K562 (cell line): ENCODE measurements around the gene CDC45. TPM values are rescaled to one million over a fixed set of nuclear protein-coding genes. Genes with fewer than 3 reads are reported as not detected.

Source experiments
- CBFA2T3 ChIP-seq: fragments of 450-650 bp; IDR thresholded peaks from 2 replicates; pipeline ENCODE4 v1.6.1; 2017
- CXXC5 ChIP-seq: fragments of 250-450 bp; sonication (Bioruptor Pico); IDR thresholded peaks from 2 replicates; pipeline ENCODE4 v1.8.0; 2022; ENCODE audit warnings: inconsistent platforms, mild to moderate bottlenecking, moderate library complexity
- ERF ChIP-seq: fragments of 450-650 bp; formaldehyde crosslinking; IDR thresholded peaks from 2 replicates; pipeline ENCODE4 v1.4.0; 2020; ENCODE audit warnings: mild to moderate bottlenecking, mixed read lengths
- ETS1 ChIP-seq: conservative IDR thresholded peaks from 2 replicates; pipeline ENCODE4 v1.6.1; 2011; ENCODE audit warnings: low read depth, mild to moderate bottlenecking, low read length; ENCODE audit not compliant: control insufficient read depth
- FOXA3 ChIP-seq, 2 experiments: fragments of 450-650 bp in 1 of 2; sonication (generic) in 1 of 2; formaldehyde crosslinking; IDR thresholded peaks in 1 of 2; conservative IDR thresholded peaks in 1 of 2; 2 replicates each; pipeline versions ENCODE4 v1.4.0 to v1.8.0; 2020 to 2022; ENCODE audit warnings: mild to moderate bottlenecking in 2 of 2, missing genetic modification reagents in 1 of 2
- HDAC8 ChIP-seq: fragments of 450-650 bp; IDR thresholded peaks from 2 replicates; pipeline ENCODE4 v1.6.1; 2016; ENCODE audit warnings: mild to moderate bottlenecking, missing genetic modification characterization, moderate library complexity, missing compliant biosample characterization
- HMBOX1 ChIP-seq: sonication (generic); IDR thresholded peaks from 2 replicates; pipeline ENCODE4 v1.6.1; 2016
- LARP7 ChIP-seq: fragments of 450-650 bp; IDR thresholded peaks from 2 replicates; pipeline ENCODE4 v1.6.1; 2016
- POLR3G ChIP-seq: IDR thresholded peaks from 2 replicates; pipeline ENCODE4 v1.6.1; 2011; ENCODE audit not compliant: insufficient read length, insufficient replicate concordance; ENCODE audit errors: extremely low read depth
- PPARD ChIP-seq: fragments of 250-450 bp; sonication (Bioruptor Pico); IDR thresholded peaks from 2 replicates; pipeline ENCODE4 v1.8.0; 2022; ENCODE audit warnings: inconsistent platforms, mild to moderate bottlenecking, moderate library complexity
- RBBP5 ChIP-seq: fragments of 200-600 bp; sonication (generic); IDR thresholded peaks from 2 replicates; pipeline ENCODE4 v1.6.1; 2012; ENCODE audit warnings: borderline replicate concordance, mild to moderate bottlenecking, low read length, control low read depth, inconsistent platforms; ENCODE audit not compliant: insufficient read depth, poor library complexity, severe bottlenecking
- RNF2 ChIP-seq: sonication (generic); IDR thresholded peaks from 2 replicates; pipeline ENCODE4 v1.6.1; 2016
- TAF9B ChIP-seq: fragments of 450-650 bp; IDR thresholded peaks from 2 replicates; pipeline ENCODE4 v1.6.1; 2018; ENCODE audit warnings: mild to moderate bottlenecking; ENCODE audit not compliant: partially characterized antibody
- TCFL5 ChIP-seq: fragments of 250-450 bp; sonication (Bioruptor Pico); conservative IDR thresholded peaks from 2 replicates; pipeline ENCODE4 v1.6.1; 2021; ENCODE audit warnings: mild to moderate bottlenecking, moderate library complexity, matching md5 sums
- ZBTB9 ChIP-seq: fragments of 450-650 bp; formaldehyde crosslinking; IDR thresholded peaks from 2 replicates; pipeline ENCODE4 v1.4.0; 2020; ENCODE audit warnings: mild to moderate bottlenecking, moderate library complexity
- ZC3H11A ChIP-seq: IDR thresholded peaks from 2 replicates; pipeline ENCODE4 v1.6.1; 2012; ENCODE audit warnings: low read depth, low read length, improper control_type of control experiment
- ZFP36 ChIP-seq: fragments of 150-350 bp; IDR thresholded peaks from 2 replicates; pipeline ENCODE4 v1.6.1; 2018; ENCODE audit warnings: low read length, low read depth; ENCODE audit not compliant: partially characterized antibody
- ZNF12 ChIP-seq: sonication (generic); formaldehyde crosslinking; IDR thresholded peaks from 2 replicates; pipeline ENCODE4 v1.4.0; 2020; ENCODE audit warnings: mild to moderate bottlenecking, missing genetic modification reagents
- ZNF124 ChIP-seq: sonication (generic); formaldehyde crosslinking; IDR thresholded peaks from 2 replicates; pipeline ENCODE4 v1.8.1; 2022; ENCODE audit warnings: missing genetic modification reagents
- ZNF24 ChIP-seq: fragments of 450-650 bp; IDR thresholded peaks from 2 replicates; pipeline ENCODE4 v1.6.1; 2016
- ZNF277 ChIP-seq: fragments of 250-450 bp; sonication (Bioruptor Pico); IDR thresholded peaks from 2 replicates; pipeline ENCODE4 v1.8.0; 2022; ENCODE audit warnings: inconsistent platforms, mild to moderate bottlenecking, moderate library complexity, borderline replicate concordance
- polyA plus RNA-seq, 8 experiments: library from polyadenylated mRNA; depleted of rRNA in 4 of 8; stranded (reverse) in 5 of 8; unstranded in 3 of 8; fragments of >200 nt; fragmentation: Nextera tagmentation in 2 of 8; fragmentation: Illumina TruSeq in 1 of 8; extraction: Ambion mirVana in 2 of 8; extraction: Trizol in 1 of 8; gene quantifications; 2 replicates each; pipeline versions ENCODE4 v1.2.1 to v1.2.3, GENCODE V29; 2011 to 2014; ENCODE audit warnings: inconsistent platforms in 1 of 8, missing spikeins in 1 of 8
- total RNA-seq, 7 experiments: library from RNA; depleted of rRNA in 6 of 7; stranded (reverse); fragments of >200 nt in 6 of 7; fragmentation: Illumina TruSeq in 2 of 7; extraction: Trizol in 2 of 7; gene quantifications; 2 replicates each; pipeline versions ENCODE4 v1.2.1 to v1.2.3, GENCODE V29; 2011 to 2021; ENCODE audit warnings: low replicate concordance in 1 of 7
- TF ChIP-seq, protein P1 (sequence below): fragments of 250-450 bp; sonication (Bioruptor Pico); IDR thresholded peaks from 2 replicates; pipeline ENCODE4 v1.9.0; 2021; ENCODE audit warnings: mild to moderate bottlenecking
- TF ChIP-seq, protein P2 (sequence below): sonication (generic); formaldehyde crosslinking; IDR thresholded peaks from 2 replicates; pipeline ENCODE4 v1.8.0; 2022; ENCODE audit warnings: mild to moderate bottlenecking, missing genetic modification reagents

The CDC45 gene
- total and polyA plus RNA-seq, 9 of the 15 experiments (the other 6 are each of a cell fraction or from before 2014, with no cell fraction given) = 251 to 580 (median 410) TPM

GRCh38 chr22:19429950-19430889 lies 49.5 kb upstream of the CDC45 start (continued):
- TF ChIP-seq TCFL5 (CRISPR knock-in tag) (no peak), RBBP5 (peak; percentile 27), ETS1 (no peak), PPARD (CRISPR knock-in tag) (no peak), ERF (CRISPR knock-in tag) (0 out of 2 replicates have a peak, but pooled peaks have one; percentile 10), POLR3G (no peak), ZNF12 (CRISPR knock-in tag) (no peak), HMBOX1 (no peak), HDAC8 (0 out of 2 replicates have a peak, but pooled peaks have one; percentile 56), CBFA2T3 (no peak), ZNF124 (CRISPR knock-in tag) (no peak), ZC3H11A (no peak), RNF2 (no peak), CXXC5 (CRISPR knock-in tag) (no peak), FOXA3 (CRISPR knock-in tag; conservative IDR thresholded peaks at IDR 0.05 in 1 of 2, IDR thresholded peaks at IDR 0.05 in 1 of 2) (no peak), ZNF277 (CRISPR knock-in tag) (no peak), ZBTB9 (no peak), ZNF24 (no peak), ZFP36 (no peak), LARP7 (no peak), TAF9B (no peak)
- TF ChIP-seq, protein P1, sequence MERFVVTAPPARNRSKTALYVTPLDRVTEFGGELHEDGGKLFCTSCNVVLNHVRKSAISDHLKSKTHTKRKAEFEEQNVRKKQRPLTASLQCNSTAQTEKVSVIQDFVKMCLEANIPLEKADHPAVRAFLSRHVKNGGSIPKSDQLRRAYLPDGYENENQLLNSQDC (CRISPR knock-in tag) = 0 out of 2 replicates have a peak, but pooled peaks have one; percentile 39
- TF ChIP-seq, protein P2, sequence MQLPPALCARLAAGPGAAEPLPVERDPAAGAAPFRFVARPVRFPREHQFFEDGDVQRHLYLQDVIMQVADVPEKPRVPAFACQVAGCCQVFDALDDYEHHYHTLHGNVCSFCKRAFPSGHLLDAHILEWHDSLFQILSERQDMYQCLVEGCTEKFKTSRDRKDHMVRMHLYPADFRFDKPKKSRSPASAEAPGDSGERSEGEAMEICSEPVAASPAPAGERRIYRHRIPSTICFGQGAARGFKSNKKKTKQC (CRISPR knock-in tag) = no peak
